ENCODE results near the gene MPDU1. TPM values are rescaled to one million over a fixed set of nuclear protein-coding genes. Genes with fewer than 3 reads are reported as not detected.

The MPDU1 gene
- total and polyA plus RNA-seq, 2 of the 13 experiments (the other 11 are each of a cell fraction or from before 2014, with no cell fraction given) = 112 to 167 TPM

DNA sequence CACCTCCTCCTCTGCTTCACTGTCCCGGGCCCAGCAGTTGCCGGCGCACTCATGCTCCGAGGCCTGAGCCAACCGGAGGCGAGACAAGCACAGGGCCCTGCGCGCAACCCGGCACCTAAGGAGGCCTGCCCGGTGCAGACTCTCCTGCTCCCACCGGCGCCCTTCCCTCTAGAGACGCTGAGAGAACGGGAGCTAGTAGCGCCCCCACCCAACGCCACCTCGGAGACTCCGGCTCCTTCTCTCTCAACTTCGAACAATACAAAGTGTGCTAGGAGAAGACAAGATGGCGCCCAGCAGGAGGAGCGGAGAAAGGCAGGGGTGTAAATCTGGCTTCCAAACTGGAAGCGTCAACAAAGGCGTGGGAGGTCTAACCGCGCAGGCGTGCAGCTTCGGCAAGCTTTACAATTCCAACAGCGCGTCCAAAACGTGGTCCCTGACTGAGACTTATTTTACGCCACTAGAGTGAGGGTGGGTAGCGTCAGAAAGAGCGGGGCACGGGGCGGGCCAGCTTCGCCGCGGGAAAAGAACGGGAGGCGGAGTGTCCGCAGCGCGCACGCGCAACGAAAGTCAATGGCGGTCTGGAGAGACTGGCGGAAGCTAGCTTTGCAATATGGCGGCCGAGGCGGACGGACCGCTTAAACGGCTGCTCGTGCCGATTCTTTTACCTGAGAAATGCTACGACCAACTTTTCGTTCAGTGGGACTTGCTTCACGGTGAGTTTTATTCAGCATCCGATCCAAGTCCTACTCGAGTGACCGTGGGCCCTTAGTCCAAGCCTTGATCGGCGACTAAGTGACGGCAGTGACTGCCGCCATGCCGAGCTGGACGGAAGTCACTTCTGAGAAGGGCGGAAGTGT, at the start of gene MPDU1 (continued):
- TF ChIP-seq, protein P1, sequence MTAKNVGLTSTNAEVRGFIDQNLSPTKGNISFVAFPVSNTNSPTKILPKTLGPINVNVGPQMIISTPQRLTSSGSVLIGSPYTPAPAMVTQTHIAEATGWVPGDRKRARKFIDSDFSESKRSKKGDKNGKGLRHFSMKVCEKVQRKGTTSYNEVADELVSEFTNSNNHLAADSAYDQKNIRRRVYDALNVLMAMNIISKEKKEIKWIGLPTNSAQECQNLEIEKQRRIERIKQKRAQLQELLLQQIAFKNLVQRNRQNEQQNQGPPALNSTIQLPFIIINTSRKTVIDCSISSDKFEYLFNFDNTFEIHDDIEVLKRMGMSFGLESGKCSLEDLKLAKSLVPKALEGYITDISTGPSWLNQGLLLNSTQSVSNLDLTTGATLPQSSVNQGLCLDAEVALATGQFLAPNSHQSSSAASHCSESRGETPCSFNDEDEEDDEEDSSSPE (CRISPR knock-in tag; IDR thresholded peaks at IDR 0.05) = peak; percentile 94
- TF ChIP-seq, protein P2, sequence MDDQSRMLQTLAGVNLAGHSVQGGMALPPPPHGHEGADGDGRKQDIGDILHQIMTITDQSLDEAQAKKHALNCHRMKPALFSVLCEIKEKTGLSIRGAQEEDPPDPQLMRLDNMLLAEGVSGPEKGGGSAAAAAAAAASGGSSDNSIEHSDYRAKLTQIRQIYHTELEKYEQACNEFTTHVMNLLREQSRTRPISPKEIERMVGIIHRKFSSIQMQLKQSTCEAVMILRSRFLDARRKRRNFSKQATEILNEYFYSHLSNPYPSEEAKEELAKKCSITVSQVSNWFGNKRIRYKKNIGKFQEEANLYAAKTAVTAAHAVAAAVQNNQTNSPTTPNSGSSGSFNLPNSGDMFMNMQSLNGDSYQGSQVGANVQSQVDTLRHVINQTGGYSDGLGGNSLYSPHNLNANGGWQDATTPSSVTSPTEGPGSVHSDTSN (CRISPR knock-in tag; IDR thresholded peaks at IDR 0.05; ENCODE audit: borderline replicate concordance) = 0 out of 2 replicates have a peak, but pooled peaks have one; percentile 72
- TF ChIP-seq SRF (IDR thresholded peaks at IDR 0.05; ENCODE audit: low read depth, low read length) = no peak
- peak; percentile 66 for TF ChIP-seq ZNF143 (CRISPR knock-in tag; IDR thresholded peaks at IDR 0.05)
- TF ChIP-seq, protein P3, sequence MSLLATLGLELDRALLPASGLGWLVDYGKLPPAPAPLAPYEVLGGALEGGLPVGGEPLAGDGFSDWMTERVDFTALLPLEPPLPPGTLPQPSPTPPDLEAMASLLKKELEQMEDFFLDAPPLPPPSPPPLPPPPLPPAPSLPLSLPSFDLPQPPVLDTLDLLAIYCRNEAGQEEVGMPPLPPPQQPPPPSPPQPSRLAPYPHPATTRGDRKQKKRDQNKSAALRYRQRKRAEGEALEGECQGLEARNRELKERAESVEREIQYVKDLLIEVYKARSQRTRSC (CRISPR knock-in tag; IDR thresholded peaks at IDR 0.05; ENCODE audit: low read depth) = no peak
- peak; percentile 58 for TF ChIP-seq SRSF1 (optimal IDR thresholded peaks at IDR 0.05; ENCODE audit: low read depth, low read length)
- TF ChIP-seq KAT2B (IDR thresholded peaks at IDR 0.05; ENCODE audit: borderline replicate concordance, low read depth, low read length) = no peak
- no peak for TF ChIP-seq ZNF703 (CRISPR knock-in tag; IDR thresholded peaks at IDR 0.05; ENCODE audit: borderline replicate concordance)
- 0 out of 2 replicates have a peak, but pooled peaks have one; percentile 60 for TF ChIP-seq ZNF274 (CRISPR knock-in tag; IDR thresholded peaks at IDR 0.05)
- TF ChIP-seq TGIF2 (CRISPR knock-in tag; IDR thresholded peaks at IDR 0.05) = no peak; the same call in 1 of the 2 replicates
- no peak; the same call in 1 of the 2 replicates for TF ChIP-seq ZNF451 (CRISPR knock-in tag; IDR thresholded peaks at IDR 0.05)
- peak; percentile 70 for TF ChIP-seq TARDBP (CRISPR knock-in tag; IDR thresholded peaks at IDR 0.05)
- TF ChIP-seq DPF2 (CRISPR knock-in tag; IDR thresholded peaks at IDR 0.05; ENCODE audit: borderline replicate concordance, low read depth) = no peak
- TF ChIP-seq SUZ12 (IDR thresholded peaks at IDR 0.05; ENCODE audit: low read depth, low read length) = no peak
- TF ChIP-seq ONECUT2 (CRISPR knock-in tag; IDR thresholded peaks at IDR 0.05) = no peak
- TF ChIP-seq, protein P4, sequence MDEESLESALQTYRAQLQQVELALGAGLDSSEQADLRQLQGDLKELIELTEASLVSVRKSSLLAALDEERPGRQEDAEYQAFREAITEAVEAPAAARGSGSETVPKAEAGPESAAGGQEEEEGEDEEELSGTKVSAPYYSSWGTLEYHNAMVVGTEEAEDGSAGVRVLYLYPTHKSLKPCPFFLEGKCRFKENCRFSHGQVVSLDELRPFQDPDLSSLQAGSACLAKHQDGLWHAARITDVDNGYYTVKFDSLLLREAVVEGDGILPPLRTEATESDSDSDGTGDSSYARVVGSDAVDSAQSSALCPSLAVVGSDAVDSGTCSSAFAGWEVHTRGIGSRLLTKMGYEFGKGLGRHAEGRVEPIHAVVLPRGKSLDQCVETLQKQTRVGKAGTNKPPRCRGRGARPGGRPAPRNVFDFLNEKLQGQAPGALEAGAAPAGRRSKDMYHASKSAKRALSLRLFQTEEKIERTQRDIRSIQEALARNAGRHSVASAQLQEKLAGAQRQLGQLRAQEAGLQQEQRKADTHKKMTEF (CRISPR knock-in tag; IDR thresholded peaks at IDR 0.05) = peak; percentile 60
- TF ChIP-seq ZNF207 (IDR thresholded peaks at IDR 0.05; ENCODE audit: borderline replicate concordance) = no peak
- TF ChIP-seq ZNF558 (CRISPR knock-in tag; IDR thresholded peaks at IDR 0.05; ENCODE audit: borderline replicate concordance) = no peak
- TF ChIP-seq, protein P5, sequence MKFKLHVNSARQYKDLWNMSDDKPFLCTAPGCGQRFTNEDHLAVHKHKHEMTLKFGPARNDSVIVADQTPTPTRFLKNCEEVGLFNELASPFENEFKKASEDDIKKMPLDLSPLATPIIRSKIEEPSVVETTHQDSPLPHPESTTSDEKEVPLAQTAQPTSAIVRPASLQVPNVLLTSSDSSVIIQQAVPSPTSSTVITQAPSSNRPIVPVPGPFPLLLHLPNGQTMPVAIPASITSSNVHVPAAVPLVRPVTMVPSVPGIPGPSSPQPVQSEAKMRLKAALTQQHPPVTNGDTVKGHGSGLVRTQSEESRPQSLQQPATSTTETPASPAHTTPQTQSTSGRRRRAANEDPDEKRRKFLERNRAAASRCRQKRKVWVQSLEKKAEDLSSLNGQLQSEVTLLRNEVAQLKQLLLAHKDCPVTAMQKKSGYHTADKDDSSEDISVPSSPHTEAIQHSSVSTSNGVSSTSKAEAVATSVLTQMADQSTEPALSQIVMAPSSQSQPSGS (CRISPR knock-in tag; IDR thresholded peaks at IDR 0.05) = no peak
- TF ChIP-seq MXI1 (IDR thresholded peaks at IDR 0.05; ENCODE audit: borderline replicate concordance, low read depth, low read length) = peak; percentile 100
- no peak for TF ChIP-seq HNRNPUL1 (IDR thresholded peaks at IDR 0.05; ENCODE audit: low read depth, low read length)
- TF ChIP-seq, protein P6, sequence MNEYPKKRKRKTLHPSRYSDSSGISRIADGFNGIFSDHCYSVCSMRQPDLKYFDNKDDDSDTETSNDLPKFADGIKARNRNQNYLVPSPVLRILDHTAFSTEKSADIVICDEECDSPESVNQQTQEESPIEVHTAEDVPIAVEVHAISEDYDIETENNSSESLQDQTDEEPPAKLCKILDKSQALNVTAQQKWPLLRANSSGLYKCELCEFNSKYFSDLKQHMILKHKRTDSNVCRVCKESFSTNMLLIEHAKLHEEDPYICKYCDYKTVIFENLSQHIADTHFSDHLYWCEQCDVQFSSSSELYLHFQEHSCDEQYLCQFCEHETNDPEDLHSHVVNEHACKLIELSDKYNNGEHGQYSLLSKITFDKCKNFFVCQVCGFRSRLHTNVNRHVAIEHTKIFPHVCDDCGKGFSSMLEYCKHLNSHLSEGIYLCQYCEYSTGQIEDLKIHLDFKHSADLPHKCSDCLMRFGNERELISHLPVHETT (CRISPR knock-in tag; conservative IDR thresholded peaks at IDR 0.05) = peak; percentile 52; the same call in 1 of the 2 replicates
- no peak for TF ChIP-seq CEBPG (CRISPR knock-in tag; IDR thresholded peaks at IDR 0.05)

Data from HepG2 (cell line).